Measurements from ENCODE around the gene ZFP36. TPM values are rescaled to one million over a fixed set of nuclear protein-coding genes. Genes with fewer than 3 reads are reported as not detected.
"Not testable (repeated sequence)": the region's sequence is repeated elsewhere in the genome, so short reads cannot be mapped to it uniquely, and the experiment has no call there.

Gene ZFP36
- polyA plus RNA-seq, 3 donors from 2014 or later: 305 to 745 (median 318) TPM

DNA sequence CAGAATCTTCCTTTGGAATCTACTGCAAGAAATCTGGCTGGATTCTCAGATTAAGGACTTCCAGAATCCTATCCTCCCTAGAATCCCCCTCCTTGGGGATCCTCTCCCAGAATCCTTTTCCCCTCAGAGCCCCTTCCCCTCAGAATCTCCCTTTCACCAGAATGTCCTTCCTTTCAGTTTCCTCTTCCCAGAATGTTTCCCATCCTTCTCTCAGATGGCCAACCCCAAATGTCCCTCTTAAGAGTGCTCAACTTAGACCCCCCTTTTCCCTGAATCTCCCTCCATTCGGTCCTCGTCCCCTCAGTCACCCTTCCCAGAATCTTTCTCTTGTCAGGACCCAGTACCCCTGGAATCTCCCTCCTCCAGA is 29.7 kb downstream of the ZFP36 start:
- Mint-ChIP-seq H3K4me3 (peak overlapping the region; percentile 93 to 99 (median 95)), H3K36me3 (peaks cover 6 to 24% (median 14%) of the 10 kb centered on the region in 3 donors), H3K4me1 (peaks cover 35 to 43% of the 10 kb centered on the region in 2 donors), H3K27me3 (ENCODE audit: low read depth in 3 of 3) (peaks cover 16 to 21% (median 17%) of the 10 kb centered on the region in 3 donors), H3K27ac (peak overlapping the region; percentile 93 to 99 (median 98)), H3K9me3 (no peaks in the 10 kb centered on the region)
- no peak for DNase-seq

GRCh38 chr19:39438270-39438934 is 31.8 kb downstream of the ZFP36 start:
- DNase-seq: no peak
- Mint-ChIP-seq H3K27ac (no peak overlapping the region), H3K4me3 (peak overlapping the region in 2 of 5 donors; percentile 12 to 41), H3K9me3 (no peaks in the 10 kb centered on the region), H3K36me3 (peaks cover under 1 to 15% (median 10%) of the 10 kb centered on the region in 3 donors), H3K27me3 (ENCODE audit: low read depth in 3 of 3) (peaks cover 16 to 24% (median 17%) of the 10 kb centered on the region in 3 donors), H3K4me1 (peaks cover 29 to 35% of the 10 kb centered on the region in 2 donors)

GRCh38 chr19:39444598-39445195 is 38.0 kb downstream of the ZFP36 start:
- peak overlapping the region; percentile 93 to 100 (median 99) for H3K4me3 Mint-ChIP-seq
- no peak for DNase-seq
- peaks cover 3 to 5% (median 3%) of the 10 kb centered on the region in 3 donors for H3K36me3 Mint-ChIP-seq
- H3K9me3 Mint-ChIP-seq: no peaks in the 10 kb centered on the region
- peak overlapping the region; percentile 99 to 100 (median 100) for H3K27ac Mint-ChIP-seq
- H3K4me1 Mint-ChIP-seq: peaks cover 52% of the 10 kb centered on the region in 2 donors
- H3K27me3 Mint-ChIP-seq (ENCODE audit: low read depth in 3 of 3): peaks cover 0 to 9% (median 5%) of the 10 kb centered on the region in 3 donors

- H3K9me3 Mint-ChIP-seq: no peaks in the 10 kb centered on the region
- peak within 1 kb of the TSS; percentile 93 to 100 (median 99) for H3K4me3 Mint-ChIP-seq
- H3K27ac Mint-ChIP-seq: peak within 1 kb of the TSS; percentile 99 to 100 (median 100)
- peaks cover 3 to 5% (median 3%) of the 10 kb centered on the region in 3 donors for H3K36me3 Mint-ChIP-seq
- peaks cover 58 to 59% of the 10 kb centered on the region in 2 donors for H3K4me1 Mint-ChIP-seq
- peak; percentile 97 to 99 (median 98) for DNase-seq
- peaks cover 0 to 9% (median 5%) of the 10 kb centered on the region in 3 donors for H3K27me3 Mint-ChIP-seq (ENCODE audit: low read depth in 3 of 3)
Measured at GRCh38 chr19:39445196-39446111, 38.8 kb downstream of the ZFP36 start, which contains the start of gene SUPT5H. Gene SUPT5H, plus strand, starts transcription at chr19:39445582. Its CDS starts 309 bp downstream, at chr19:39445891.

DNA sequence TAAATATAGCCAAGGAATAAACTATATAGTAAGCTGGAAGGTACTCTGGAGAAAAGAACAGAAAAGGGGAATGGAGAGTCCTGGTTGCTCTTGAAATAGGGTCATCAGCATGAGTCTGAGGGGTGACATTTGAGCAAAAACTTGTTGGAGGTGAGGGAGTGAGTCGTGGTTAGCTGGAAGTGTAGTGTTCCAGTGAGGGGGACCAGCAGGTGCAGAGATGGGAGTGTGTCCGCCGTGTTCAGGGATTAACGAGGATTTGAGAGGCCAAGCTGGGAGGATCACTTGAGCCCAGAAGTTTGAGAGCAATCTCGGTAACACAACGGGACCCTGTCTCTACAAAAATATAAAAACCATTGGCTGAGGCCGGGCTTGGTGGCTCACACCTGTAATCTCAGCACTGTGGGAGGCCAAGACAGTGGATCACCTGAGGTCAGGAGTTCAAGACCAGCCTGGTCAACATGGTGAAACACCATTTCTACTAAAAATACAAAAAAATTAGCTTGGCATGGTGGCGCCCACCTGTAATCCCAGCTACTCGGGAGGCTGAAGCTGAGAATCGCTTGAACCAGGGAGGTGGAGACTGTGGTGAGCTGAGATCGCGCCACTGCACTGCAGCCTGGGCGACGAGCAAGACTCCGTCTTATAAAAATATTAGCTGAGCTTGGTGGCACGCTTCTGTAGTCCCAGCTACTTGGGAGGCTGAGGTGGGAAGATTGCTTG is 39.9 kb downstream of the ZFP36 start:
- peaks cover 3 to 5% (median 3%) of the 10 kb centered on the region in 3 donors for H3K36me3 Mint-ChIP-seq
- peak overlapping the region; percentile 93 to 100 (median 99) for H3K4me3 Mint-ChIP-seq
- H3K9me3 Mint-ChIP-seq: no peaks in the 10 kb centered on the region
- H3K27me3 Mint-ChIP-seq (ENCODE audit: low read depth in 3 of 3): peaks cover 0 to 9% (median 5%) of the 10 kb centered on the region in 3 donors
- peaks cover 63 to 64% of the 10 kb centered on the region in 2 donors for H3K4me1 Mint-ChIP-seq
- H3K27ac Mint-ChIP-seq: peak overlapping the region; percentile 99 to 100 (median 100)
- DNase-seq: no peak

DNA sequence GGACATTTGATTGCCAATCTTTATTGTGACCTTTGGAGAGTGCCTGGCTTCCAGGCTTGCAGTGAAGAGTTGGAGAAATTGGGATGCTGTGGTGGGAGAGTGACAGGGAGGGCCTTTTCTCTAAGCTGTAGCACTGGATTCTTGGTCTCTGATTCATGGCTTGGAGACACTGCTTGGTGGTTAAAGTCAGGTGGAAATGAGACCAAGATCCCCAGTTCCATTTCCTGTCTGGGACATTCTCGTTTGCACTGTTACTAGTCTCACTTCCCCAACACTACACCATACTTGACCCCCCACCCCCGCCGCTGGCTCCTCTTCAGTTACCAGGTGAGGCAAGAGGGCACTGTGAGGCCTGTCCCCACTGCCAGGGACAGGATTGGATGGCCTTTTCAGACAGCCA is 41.6 kb downstream of the ZFP36 start:
- Mint-ChIP-seq H3K4me3 (peak overlapping the region; percentile 1 to 71 (median 40)), H3K27me3 (ENCODE audit: low read depth in 3 of 3) (peaks cover 0 to 12% (median 9%) of the 10 kb centered on the region in 3 donors), H3K36me3 (peaks cover 9 to 18% (median 17%) of the 10 kb centered on the region in 3 donors), H3K4me1 (peaks cover 78 to 82% of the 10 kb centered on the region in 2 donors), H3K9me3 (no peaks in the 10 kb centered on the region), H3K27ac (peak overlapping the region; percentile 55 to 100 (median 88))
- no peak for DNase-seq

- H3K4me3 Mint-ChIP-seq: peak overlapping the region in 3 of 5 donors; percentile 2 to 27 (median 13)
- peaks cover 9 to 22% (median 18%) of the 10 kb centered on the region in 3 donors for H3K36me3 Mint-ChIP-seq
- peaks cover 77 to 89% of the 10 kb centered on the region in 2 donors for H3K4me1 Mint-ChIP-seq
- no peaks in the 10 kb centered on the region for H3K9me3 Mint-ChIP-seq
- DNase-seq: no peak
- H3K27me3 Mint-ChIP-seq (ENCODE audit: low read depth in 3 of 3): peaks cover 0 to 15% (median 9%) of the 10 kb centered on the region in 3 donors
- H3K27ac Mint-ChIP-seq: peak overlapping the region; percentile 42 to 100 (median 84)
Measured at GRCh38 chr19:39449116-39449797, 42.6 kb downstream of the ZFP36 start.

DNA sequence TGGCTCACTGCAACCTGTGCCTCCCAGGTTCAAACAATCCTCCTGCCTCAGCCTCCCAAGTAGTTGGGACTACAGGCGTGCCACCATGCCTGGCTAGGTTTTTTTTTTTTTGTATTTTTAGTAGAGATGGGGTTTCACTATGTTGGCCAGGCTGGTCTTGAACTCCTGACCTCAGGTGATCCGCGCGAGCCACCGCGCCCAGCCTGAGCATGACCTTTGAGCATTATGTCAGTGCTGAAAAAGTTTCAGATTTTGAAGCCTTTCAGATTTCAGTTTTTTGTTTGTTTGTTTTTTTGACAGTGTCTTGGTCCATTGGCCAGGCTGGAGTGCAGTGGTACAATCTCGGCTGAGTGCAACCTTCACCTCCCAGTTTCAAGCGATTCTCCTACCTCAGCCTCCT is 44.6 kb downstream of the ZFP36 start:
- Mint-ChIP-seq H3K36me3 (peaks cover 10 to 26% (median 16%) of the 10 kb centered on the region in 3 donors), H3K27ac (peak overlapping the region in 1 of 6 donors; percentile 44), H3K4me1 (peaks cover 60 to 78% of the 10 kb centered on the region in 2 donors)
- H3K9me3 Mint-ChIP-seq; H3K27me3 Mint-ChIP-seq (ENCODE audit: low read depth in 3 of 3); H3K4me3 Mint-ChIP-seq; DNase-seq: not testable (repeated sequence)

Other genes with a start within 250 kb of the ZFP36 start
- not detected for gene NCCRP1, start 209.9 kb upstream of the ZFP36 start, polyA plus RNA-seq
- not detected for gene SYCN, start 202.6 kb upstream of the ZFP36 start, polyA plus RNA-seq
- gene IFNL3, start 161.8 kb upstream of the ZFP36 start, polyA plus RNA-seq: not detected
- under 1 TPM in 1 of 3 donors, not detected in 2; 0.45 TPM for gene IFNL4, start 158.0 kb upstream of the ZFP36 start, polyA plus RNA-seq
- gene IFNL2, start 138.5 kb upstream of the ZFP36 start, polyA plus RNA-seq: not detected
- 1 to 10 TPM; 2.2 to 4.8 (median 2.3) TPM for gene IFNL1, start 110.4 kb upstream of the ZFP36 start, polyA plus RNA-seq
- 10 to 100 TPM in 1 of 3 donors, 1 to 10 TPM in 2; 4.8 to 16.0 (median 5.4) TPM for gene LRFN1, start 86.0 kb upstream of the ZFP36 start, polyA plus RNA-seq
- 1,000 to 10,000 TPM in 2 of 3 donors, 100 to 1,000 TPM in 1; 990 to 1,609 (median 1,254) TPM for gene GMFG, start 70.8 kb upstream of the ZFP36 start, polyA plus RNA-seq
- 10 to 100 TPM in 1 of 3 donors, 1 to 10 TPM in 2; 2.9 to 17.8 (median 3.9) TPM for gene SAMD4B, start 64.4 kb upstream of the ZFP36 start, polyA plus RNA-seq
- gene PAF1, start 15.7 kb upstream of the ZFP36 start, polyA plus RNA-seq: 10 to 100 TPM; 18.9 to 48.1 (median 31.6) TPM
- 10 to 100 TPM; 41.6 to 64.7 (median 41.8) TPM for gene MED29, start 15.5 kb upstream of the ZFP36 start, polyA plus RNA-seq
- gene PLEKHG2, start 5.8 kb downstream of the ZFP36 start, polyA plus RNA-seq: 1 to 10 TPM in 2 of 3 donors, not detected in 1; 3.7 to 4.3 TPM
- 1,000 to 10,000 TPM in 1 of 3 donors, 100 to 1,000 TPM in 2; 733 to 1,627 (median 903) TPM for gene RPS16, start 29.1 kb downstream of the ZFP36 start, polyA plus RNA-seq
- 100 to 1,000 TPM in 1 of 3 donors, 10 to 100 TPM in 2; 30.5 to 114 (median 67.0) TPM for gene SUPT5H, start 38.7 kb downstream of the ZFP36 start, polyA plus RNA-seq
- gene TIMM50, start 74.0 kb downstream of the ZFP36 start, polyA plus RNA-seq: 10 to 100 TPM; 50.4 to 65.2 (median 58.6) TPM
- gene DLL3, start 92.1 kb downstream of the ZFP36 start, polyA plus RNA-seq: not detected
- not detected for gene SELENOV, start 108.3 kb downstream of the ZFP36 start, polyA plus RNA-seq
- 1 to 10 TPM; 5.4 to 6.9 (median 5.7) TPM for gene EID2B, start 126.0 kb downstream of the ZFP36 start, polyA plus RNA-seq
- 10 to 100 TPM; 22.1 to 24.9 (median 22.6) TPM for gene EID2, start 133.3 kb downstream of the ZFP36 start, polyA plus RNA-seq
- gene LGALS13, start 195.7 kb downstream of the ZFP36 start, polyA plus RNA-seq: not detected
- gene LGALS16, start 249.1 kb downstream of the ZFP36 start, polyA plus RNA-seq: not detected